H1 (cell line): ENCODE measurements around the gene FBN3. TPM values are rescaled to one million over a fixed set of nuclear protein-coding genes. Genes with fewer than 3 reads are reported as not detected.

ENCODE experiments used
- CTCF ChIA-PET: fragments of 300-600 bp; sonication (Branson Sonifier 250); formaldehyde crosslinking; loops from one replicate; lab custom pipeline; 2021; ENCODE audit not compliant: partially characterized antibody; lab: Charles Lee
- POLR2A ChIA-PET: fragments of 300-600 bp; sonication (Branson Sonifier 250); formaldehyde crosslinking; loops from one replicate; lab custom pipeline; 2021; ENCODE audit warnings: inconsistent platforms; ENCODE audit not compliant: partially characterized antibody; lab: Charles Lee
- DNase-seq, 2 experiments: peaks; one replicate each; pipeline versions ENCODE4 v3.0.0 to v3.0.0-alpha.2; 2010 to 2022; ENCODE audit warnings: low spot score in 2 of 2, low read depth in 1 of 2, mixed read lengths in 1 of 2
- FAIRE-seq: peaks from 2 replicates; lab custom pipeline; 2011; peaks lifted over from hg19 to GRCh38; lab: Jason Lieb, UNC
- H2AFZ ChIP-seq: 2 replicates; pipeline ENCODE4 v1.8.1; 2012; ENCODE audit warnings: low read length, inconsistent platforms
- H2AK5ac ChIP-seq: 2 replicates; pipeline ENCODE4 v1.6.1; 2013; ENCODE audit warnings: low read depth, low read length
- H2BK120ac ChIP-seq: replicated peaks from 2 replicates; pipeline ENCODE3; 2013; ENCODE audit warnings: low read depth, low read length, inconsistent platforms
- H2BK12ac ChIP-seq: 2 replicates; pipeline ENCODE4 v1.6.1; 2013; ENCODE audit warnings: low read depth, low read length
- H2BK15ac ChIP-seq: 2 replicates; pipeline ENCODE4 v1.6.1; 2013; ENCODE audit warnings: low read length
- H2BK20ac ChIP-seq: 2 replicates; pipeline ENCODE4 v1.6.1; 2013; ENCODE audit warnings: low read length
- H2BK5ac ChIP-seq: 2 replicates; pipeline ENCODE4 v1.6.1; 2013; ENCODE audit warnings: low read depth, low read length
- H3K14ac ChIP-seq: 2 replicates; pipeline ENCODE4 v1.6.1; 2013; ENCODE audit warnings: inconsistent platforms; ENCODE audit not compliant: insufficient read length
- H3K18ac ChIP-seq: 2 replicates; pipeline ENCODE4 v1.6.1; 2013; ENCODE audit warnings: low read length; ENCODE audit errors: extremely low read depth
- H3K23ac ChIP-seq: 2 replicates; pipeline ENCODE4 v1.6.1; 2013; ENCODE audit warnings: inconsistent platforms; ENCODE audit not compliant: insufficient read length
- H3K23me2 ChIP-seq: 2 replicates; pipeline ENCODE4 v1.6.1; 2013; ENCODE audit warnings: low read depth, low read length
- H3K27ac ChIP-seq: 2 replicates; pipeline ENCODE4 v1.6.1; 2011; ENCODE audit warnings: low read depth, low read length, inconsistent platforms
- H3K27me3 ChIP-seq, 4 experiments: replicated peaks in 1 of 4; 1 replicate in 1 of 4; 2 replicates in 3 of 4; pipeline versions ENCODE4 v1.6.1 to v1.8.1; 2011 to 2013; ENCODE audit warnings: low read length in 3 of 4, mild to moderate bottlenecking in 3 of 4, inconsistent platforms in 2 of 4, mixed read lengths in 2 of 4, moderate library complexity in 1 of 4; ENCODE audit not compliant: control insufficient read depth in 3 of 4, insufficient read depth in 3 of 4; ENCODE audit errors: extremely low read depth in 1 of 4
- H3K36me3 ChIP-seq, 4 experiments: 2 replicates each; pipeline versions ENCODE4 v1.6.1 to v1.8.1; 2011 to 2013; ENCODE audit warnings: mild to moderate bottlenecking in 4 of 4, low read length in 3 of 4, moderate library complexity in 2 of 4, control low read depth in 1 of 4, inconsistent platforms in 1 of 4; ENCODE audit not compliant: insufficient read depth in 4 of 4, control insufficient read depth in 2 of 4
- H3K4ac ChIP-seq: replicated peaks from 2 replicates; pipeline ENCODE3; 2013; ENCODE audit warnings: low read length, low read depth, mixed read lengths, inconsistent platforms; ENCODE audit not compliant: insufficient read length
- H3K4me1 ChIP-seq, 4 experiments: replicated peaks in 1 of 4; 1 replicate in 1 of 4; 2 replicates in 3 of 4; pipeline versions ENCODE4 v1.6.1 to v1.8.1; 2011 to 2013; ENCODE audit warnings: low read length in 3 of 4, inconsistent platforms in 2 of 4, mixed read lengths in 1 of 4; ENCODE audit not compliant: insufficient read depth in 4 of 4, control insufficient read depth in 3 of 4
- H3K4me2 ChIP-seq, 2 experiments: 2 replicates each; pipeline versions ENCODE4 v1.6.1 to v1.8.1; 2011 to 2013; ENCODE audit warnings: low read depth in 2 of 2, low read length in 2 of 2, control low read depth in 1 of 2, inconsistent platforms in 1 of 2, mild to moderate bottlenecking in 1 of 2; ENCODE audit not compliant: insufficient read depth in 1 of 2
- H3K4me3 ChIP-seq, 4 experiments: fragments of 200-600, 300-600 bp in 1 of 4; sonication (generic), shearing (Covaris generic), sonication (Bioruptor Twin) in 1 of 4; 2 replicates each; pipeline versions ENCODE4 v1.5.1 to v1.8.1; 2011 to 2016; ENCODE audit warnings: low read length in 4 of 4, low read depth in 3 of 4, control low read depth in 2 of 4, inconsistent platforms in 2 of 4, mild to moderate bottlenecking in 2 of 4, mixed read lengths in 1 of 4, moderate library complexity in 1 of 4; ENCODE audit not compliant: insufficient read depth in 2 of 4; ENCODE audit errors: extremely low read depth in 1 of 4
- H3K56ac ChIP-seq: replicated peaks from 2 replicates; pipeline ENCODE3; 2013; ENCODE audit warnings: low read depth, mild to moderate bottlenecking, mixed read lengths, low read length, inconsistent platforms; ENCODE audit not compliant: insufficient read length
- H3K79me1 ChIP-seq: 2 replicates; pipeline ENCODE4 v1.6.1; 2013; ENCODE audit warnings: low read depth, low read length, control low read depth
- H3K79me2 ChIP-seq, 2 experiments: 2 replicates each; pipeline versions ENCODE4 v1.6.1 to v1.8.1; 2012 to 2013; ENCODE audit warnings: low read length in 2 of 2, mild to moderate bottlenecking in 2 of 2, inconsistent platforms in 1 of 2; ENCODE audit not compliant: insufficient read depth in 2 of 2, control insufficient read depth in 1 of 2
- H3K9ac ChIP-seq, 4 experiments: replicated peaks in 1 of 4; 1 replicate in 1 of 4; 2 replicates in 3 of 4; pipeline versions ENCODE4 v1.6.1 to v1.8.1; 2011 to 2013; ENCODE audit warnings: low read depth in 3 of 4, low read length in 3 of 4, control low read depth in 2 of 4, mild to moderate bottlenecking in 2 of 4, moderate library complexity in 2 of 4, inconsistent platforms in 1 of 4; ENCODE audit errors: extremely low read depth in 1 of 4
- H3K9me3 ChIP-seq, 2 experiments: 2 replicates each; pipeline versions ENCODE4 v1.6.1 to v1.8.1; 2012 to 2013; ENCODE audit warnings: mild to moderate bottlenecking in 2 of 2, moderate library complexity in 2 of 2, control low read depth in 1 of 2, inconsistent platforms in 1 of 2, low read depth in 1 of 2, low read length in 1 of 2, mixed read lengths in 1 of 2; ENCODE audit not compliant: insufficient read depth in 2 of 2
- H4K20me1 ChIP-seq, 2 experiments: replicated peaks in 1 of 2; 2 replicates each; pipeline versions ENCODE3 to v1.8.1; 2011 to 2013; ENCODE audit warnings: inconsistent platforms in 2 of 2, low read length in 2 of 2, mild to moderate bottlenecking in 1 of 2; ENCODE audit not compliant: insufficient read depth in 2 of 2, control insufficient read depth in 1 of 2
- H4K5ac ChIP-seq: 2 replicates; pipeline ENCODE4 v1.6.1; 2013; ENCODE audit warnings: low read length, low read depth, mixed read lengths, inconsistent platforms; ENCODE audit not compliant: insufficient read length
- H4K8ac ChIP-seq: 2 replicates; pipeline ENCODE4 v1.8.0; 2013; ENCODE audit warnings: mild to moderate bottlenecking, moderate library complexity, low read length, inconsistent platforms; ENCODE audit not compliant: insufficient read depth; ENCODE audit errors: extremely low read depth
- H4K91ac ChIP-seq: replicated peaks from 2 replicates; pipeline ENCODE3; 2013; ENCODE audit warnings: low read length, mixed read lengths, inconsistent platforms; ENCODE audit not compliant: insufficient read length
- CBX8 ChIP-seq: fragments of 300-800, 300-1000 bp; sonication (generic); IDR thresholded peaks from 2 replicates; pipeline ENCODE4 v1.7.1; 2016; ENCODE audit warnings: low read depth, low read length, borderline replicate concordance
- CEBPB ChIP-seq: IDR thresholded peaks from 2 replicates; pipeline ENCODE4 v1.6.1; 2012; ENCODE audit warnings: low read depth, low read length
- EP300 ChIP-seq, 2 experiments: IDR thresholded peaks; 1 replicate in 1 of 2; 2 replicates in 1 of 2; pipeline ENCODE4 v1.6.1; 2011 to 2012; ENCODE audit warnings: low read depth in 2 of 2, low read length in 2 of 2, mild to moderate bottlenecking in 2 of 2, borderline replicate concordance in 1 of 2, inconsistent platforms in 1 of 2, moderate library complexity in 1 of 2
- HDAC6 ChIP-seq: IDR thresholded peaks from one replicate; pipeline ENCODE4 v1.7.1; 2012; ENCODE audit warnings: low read depth, mild to moderate bottlenecking, inconsistent platforms, low read length, moderate library complexity
- POLR2AphosphoS5 ChIP-seq: IDR thresholded peaks from 2 replicates; pipeline ENCODE4 v1.6.1; 2011; ENCODE audit warnings: low read depth, low read length
- RAD21 ChIP-seq, 2 experiments: IDR thresholded peaks in 1 of 2; conservative IDR thresholded peaks in 1 of 2; 2 replicates each; pipeline ENCODE4 v1.6.1; 2011; ENCODE audit warnings: low read depth in 2 of 2, low read length in 2 of 2, improper control_type of control experiment in 1 of 2, inconsistent platforms in 1 of 2, mild to moderate bottlenecking in 1 of 2, moderate library complexity in 1 of 2
- RFX5 ChIP-seq: IDR thresholded peaks from 2 replicates; pipeline ENCODE4 v1.6.1; 2011; ENCODE audit warnings: low read depth, low read length, improper control_type of control experiment, borderline replicate concordance
- RXRA ChIP-seq: IDR thresholded peaks from 2 replicates; pipeline ENCODE4 v1.6.1; 2011; ENCODE audit warnings: low read depth, mild to moderate bottlenecking, low read length, moderate library complexity; ENCODE audit not compliant: insufficient read depth
- SIRT6 ChIP-seq: IDR thresholded peaks from one replicate; pipeline ENCODE4 v1.7.1; 2012; ENCODE audit warnings: low read length, inconsistent platforms
- SP1 ChIP-seq: IDR thresholded peaks from 2 replicates; pipeline ENCODE4 v1.6.1; 2011; ENCODE audit warnings: low read depth, low read length
- SUZ12 ChIP-seq: fragments of 200-600 bp; sonication (generic); IDR thresholded peaks from 2 replicates; pipeline ENCODE4 v1.6.1; 2012; ENCODE audit warnings: mild to moderate bottlenecking, inconsistent platforms, low read length, moderate library complexity, mixed read lengths
- TBP ChIP-seq: IDR thresholded peaks from 2 replicates; pipeline ENCODE4 v1.6.1; 2011; ENCODE audit warnings: low read depth, low read length, improper control_type of control experiment
- WGBS, 2 experiments: shearing (Covaris generic) in 1 of 2; methylation state at CpG; one replicate each; pipeline versions ENCODE4 v1.1.6 to v1.1.7; 2013 to 2015; ENCODE audit warnings: low lambda C conversion rate in 2 of 2, mixed read lengths in 2 of 2, inconsistent platforms in 1 of 2, low coverage in 1 of 2, missing lambda C conversion rate in 1 of 2; ENCODE audit not compliant: insufficient replicate concordance in 2 of 2, insufficient coverage in 1 of 2, insufficient read length in 1 of 2; ENCODE audit errors: extremely low coverage in 1 of 2, missing lambda C conversion rate in 1 of 2; 5-methylcytosine and 5-hydroxymethylcytosine counted together
- polyA plus RNA-seq, 7 experiments: library from polyadenylated mRNA; depleted of rRNA in 3 of 7; stranded (reverse) in 5 of 7; unstranded in 2 of 7; fragments of >200 nt in 5 of 7; fragments of 200-250 nt in 2 of 7; gene quantifications; 1 replicate in 5 of 7; 2 replicates in 1 of 7; 4 replicates in 1 of 7; pipeline versions ENCODE4 v1.2.1 to v1.2.3, GENCODE V29; 2011 to 2013; ENCODE audit warnings: missing spikeins in 2 of 7, mixed read lengths in 2 of 7
- total RNA-seq: library from RNA; stranded (reverse); fragmentation: NEBNext Ultra II Directional; extraction: Animal tissue kit (Norgen Biotek cat#: 25700); gene quantifications from 2 replicates; pipeline ENCODE4 v1.2.1, GENCODE V29; 2021

Gene FBN3
- total and polyA plus RNA-seq, 2 of the 8 experiments (the other 6 are each of a cell fraction or from before 2014, with no cell fraction given): 37.1 to 38.7 TPM

- H4K5ac ChIP-seq: no peak overlapping the region
- no peak overlapping the region for H3K4me3 ChIP-seq
- CTCF ChIA-PET: no interaction called here
- H3K14ac ChIP-seq: no peak overlapping the region
- no peak overlapping the region for H2BK5ac ChIP-seq
- DNase-seq (no peak), FAIRE-seq (no peak)
- H3K23me2 ChIP-seq: peaks cover 15% of the 10 kb centered on the region; the same call in 1 of the 2 replicates
- no peak overlapping the region for H4K8ac ChIP-seq
- POLR2A ChIA-PET: interaction anchor here (0.7 to 1.3 kb wide), 3 partner anchors 9 to 13 kb away, joined by 3 read pairs; no protein-coding TSS in a partner anchor
- H4K91ac ChIP-seq: no peak overlapping the region
- H3K36me3 ChIP-seq: peaks cover 5 to 65% (median 47%) of the 10 kb centered on the region in 4 experiments; a peak in 6 of 8 replicates
- no peaks in the 10 kb centered on the region for H3K9me3 ChIP-seq
- H4K20me1 ChIP-seq: peaks cover 0 to 4% of the 10 kb centered on the region in 2 experiments
- no peaks in the 10 kb centered on the region for H3K4me1 ChIP-seq
- no peaks in the 10 kb centered on the region for H3K27me3 ChIP-seq
- no peak overlapping the region for H3K4ac ChIP-seq
- H2AK5ac ChIP-seq: no peak overlapping the region
- no peak overlapping the region for H3K56ac ChIP-seq
- H2BK15ac ChIP-seq: no peak overlapping the region
- H3K79me1 ChIP-seq: no peaks in the 10 kb centered on the region
- H3K27ac ChIP-seq: no peak overlapping the region
- H2BK120ac ChIP-seq: no peak overlapping the region
- no peak overlapping the region for H2BK12ac ChIP-seq
- H3K23ac ChIP-seq: no peak overlapping the region
- H3K4me2 ChIP-seq: no peak overlapping the region
- 91% methylated on average over 7 of the region's 7 CpGs; no CpG with 5 or more reads in 1 of the 2 experiments for WGBS, 2 experiments
- H3K79me2 ChIP-seq: no peaks in the 10 kb centered on the region
- H2BK20ac ChIP-seq: no peak overlapping the region
- H2AFZ ChIP-seq: no peak overlapping the region
- no peak overlapping the region for H3K18ac ChIP-seq
- no peak overlapping the region for H3K9ac ChIP-seq
- no peak for TF ChIP-seq POLR2AphosphoS5
- TF ChIP-seq SUZ12: no peak
- TF ChIP-seq SP1: no peak
- TF ChIP-seq RAD21 (IDR thresholded peaks at IDR 0.05 in 1 of 2, conservative IDR thresholded peaks at IDR 0.05 in 1 of 2; ENCODE audit: low read depth in 2 of 2, low read length in 2 of 2): no peak
- TF ChIP-seq SIRT6: no peak
- no peak for TF ChIP-seq HDAC6
- TF ChIP-seq RFX5: no peak
- no peak for TF ChIP-seq TBP
- no peak for TF ChIP-seq EP300 (IDR thresholded peaks at IDR 0.05; ENCODE audit: borderline replicate concordance in 1 of 2, low read depth in 2 of 2, low read length in 2 of 2)
- TF ChIP-seq RXRA: no peak
- TF ChIP-seq CEBPB: no peak
- no peak for TF ChIP-seq CBX8
Measured at GRCh38 chr19:8109890-8110662, 39.3 kb downstream of the FBN3 start.
